OCI-LY3 (cell line): ENCODE measurements around the gene ATG16L2.

Experiments
- CTCF ChIP-seq: fragments of 200-600, 300-600 bp; sonication (generic); IDR thresholded peaks from 2 replicates; pipeline ENCODE4 v1.5.1; 2014; ENCODE audit warnings: antibody characterized with exemption, low read length, low read depth
- EZH2phosphoT487 ChIP-seq: fragments of 200-600 bp; shearing (Covaris generic); IDR thresholded peaks from 2 replicates; pipeline ENCODE4 v1.6.1; 2018; ENCODE audit warnings: antibody characterized with exemption, mixed run types, low read depth

DNA sequence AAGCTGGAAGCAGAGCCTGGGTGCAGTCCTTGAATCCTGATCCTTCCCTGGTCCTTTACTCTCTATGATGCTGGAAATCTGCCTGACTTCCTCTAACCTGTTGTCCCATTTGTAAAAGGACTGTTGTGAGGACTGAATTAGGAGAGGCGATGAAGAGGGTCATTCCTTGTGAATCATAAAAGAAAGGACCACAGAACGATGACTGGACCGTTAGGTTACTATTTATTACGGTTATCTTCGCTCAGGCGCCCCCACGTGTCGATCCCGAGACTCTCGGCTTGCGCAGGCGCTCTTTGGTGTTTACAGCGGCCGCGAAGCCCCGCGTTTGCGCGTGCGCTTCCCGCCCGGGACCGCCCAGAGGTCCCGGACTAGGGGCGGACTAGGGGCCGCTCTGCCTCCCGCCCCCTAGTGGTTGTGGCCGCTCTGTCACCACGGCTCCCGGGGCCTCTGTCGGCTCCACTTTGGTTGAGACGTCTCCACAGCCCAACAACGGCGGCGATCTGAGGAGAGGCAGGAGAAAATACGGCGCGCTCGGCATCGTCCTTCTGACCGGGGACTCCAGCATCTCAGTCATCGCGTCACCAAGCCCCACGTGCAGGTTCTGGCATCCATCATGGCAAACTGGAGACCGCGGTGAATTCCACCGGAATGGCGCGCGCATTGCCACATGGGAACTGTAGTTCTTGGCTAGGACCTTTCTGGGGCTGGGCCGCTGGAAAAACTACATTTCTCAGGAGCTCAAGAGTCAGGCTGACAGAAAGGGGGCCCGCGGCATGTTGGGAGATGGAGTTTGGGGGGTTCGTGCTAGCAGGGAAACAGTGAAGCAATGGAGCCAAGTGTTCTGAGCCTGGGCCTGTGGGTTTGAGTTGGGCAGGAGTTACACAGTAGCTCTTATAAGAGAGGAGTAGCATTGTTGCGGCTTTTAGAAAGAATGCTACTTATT lies 20.5 kb upstream of the ATG16L2 start, which contains the start of gene STARD10:
- TF ChIP-seq CTCF: peak; percentile 98
- TF ChIP-seq EZH2phosphoT487: no peak
